GM18907 (cell line): ENCODE results near the gene XG.
A peak's percentile ranks its signal among the peaks of the same experiment; 100 is the strongest.
"Not testable (repeated sequence)": the region's sequence is repeated elsewhere in the genome, so short reads cannot be mapped to it uniquely, and the experiment has no call there.

ENCODE experiments used
- ATAC-seq: cut with Tn5 transposase; IDR thresholded peaks from one replicate; pipeline ENCODE4 v1.9.1; 2021; ENCODE audit warnings: mild to moderate bottlenecking, moderate library complexity; ENCODE audit not compliant: unreplicated experiment

The XG gene

GRCh38 chrX:2780472-2781225 is 28.8 kb downstream of the XG start:
- peak; percentile 75 for ATAC-seq

- no peak for ATAC-seq
Measured at GRCh38 chrX:2781226-2781571, 29.4 kb downstream of the XG start.

GRCh38 chrX:2781698-2782097 is 29.9 kb downstream of the XG start:
- ATAC-seq = peak; percentile 64

GRCh38 chrX:2782171-2782570 is 30.3 kb downstream of the XG start:
- no peak for ATAC-seq

GRCh38 chrX:2782778-2783177 is 30.9 kb downstream of the XG start:
- ATAC-seq = no peak

GRCh38 chrX:2784026-2784425 is 32.2 kb downstream of the XG start:
- ATAC-seq = no peak

- ATAC-seq = no peak
Measured at GRCh38 chrX:2785538-2785937, 33.7 kb downstream of the XG start.

- no peak for ATAC-seq
Measured at GRCh38 chrX:2788980-2789379, 37.1 kb downstream of the XG start.

- ATAC-seq = no peak
Measured at GRCh38 chrX:2789569-2789968, 37.7 kb downstream of the XG start.

- ATAC-seq = no peak
Measured at GRCh38 chrX:2793752-2794151, 41.9 kb downstream of the XG start.

- no peak for ATAC-seq
Measured at GRCh38 chrX:2794336-2794735, 42.5 kb downstream of the XG start.

- not testable (repeated sequence) for ATAC-seq
Measured at GRCh38 chrX:2796808-2797207, 45.0 kb downstream of the XG start.

GRCh38 chrX:2799369-2799768 is 47.5 kb downstream of the XG start:
- ATAC-seq = no peak

GRCh38 chrX:2799980-2800379 is 48.1 kb downstream of the XG start:
- ATAC-seq = not testable (repeated sequence)

- ATAC-seq = no peak
Measured at GRCh38 chrX:2801223-2801622, 49.4 kb downstream of the XG start.

GRCh38 chrX:2802376-2803090 is 50.7 kb downstream of the XG start:
- not testable (repeated sequence) for ATAC-seq

- not testable (repeated sequence) for ATAC-seq
Measured at GRCh38 chrX:2803486-2803885, 51.6 kb downstream of the XG start.

GRCh38 chrX:2804106-2804843 is 52.4 kb downstream of the XG start:
- not testable (repeated sequence) for ATAC-seq

GRCh38 chrX:2804858-2805257 is 53.0 kb downstream of the XG start:
- ATAC-seq = not testable (repeated sequence)

- no peak for ATAC-seq
Measured at GRCh38 chrX:2811271-2811670, 59.4 kb downstream of the XG start.

GRCh38 chrX:2812161-2812907 is 60.5 kb downstream of the XG start:
- peak; percentile 77 for ATAC-seq
